Testis (tissue), 3 donors: ENCODE results near the gene TXNDC8. TPM values are rescaled to one million over a fixed set of nuclear protein-coding genes. Genes with fewer than 3 reads are reported as not detected.

Experiments
- DNase-seq: peaks from one replicate; pipeline ENCODE4 v3.0.0-alpha.2; 2019
- H3K27ac ChIP-seq, 2 donors: fragments of 200-600 bp; sonication (generic); one replicate each; pipeline ENCODE4 v1.5.1; 2019
- H3K27me3 ChIP-seq: fragments of 200-600 bp; sonication (generic); one replicate; pipeline ENCODE4 v1.5.1; 2019
- H3K36me3 ChIP-seq: fragments of 200-600 bp; sonication (generic); one replicate; pipeline ENCODE4 v1.5.1; 2017; ENCODE audit warnings: low read depth; ENCODE audit errors: missing control alignments
- H3K4me1 ChIP-seq: fragments of 200-600 bp; sonication (generic); one replicate; pipeline ENCODE4 v1.5.1; 2019
- H3K4me3 ChIP-seq, 2 donors: fragments of 200-600 bp; sonication (generic); one replicate each; pipeline ENCODE4 v1.5.1; 2017 to 2019
- H3K9me3 ChIP-seq: fragments of 200-600 bp; sonication (generic); one replicate; pipeline ENCODE4 v1.5.1; 2017
- POLR2A ChIP-seq: fragments of 450-650 bp; IDR thresholded peaks from one replicate; pipeline ENCODE4 v1.6.1; 2017; ENCODE audit warnings: antibody characterized with exemption, mild to moderate bottlenecking, moderate library complexity
- WGBS, 2 donors: methylation state at CpG; one replicate each; pipeline ENCODE4 v1.1.5; 2018; 5-methylcytosine and 5-hydroxymethylcytosine counted together
- intact Hi-C: fragments of 100-400 bp; cut with DNase I; formaldehyde crosslinking; loops from one replicate; pipeline ENCODE4 v1.15.1; 2023; ENCODE audit warnings: low total_unique reads
- polyA plus RNA-seq: library from polyadenylated mRNA; stranded (reverse); fragments of 350-450 nt; fragmentation: Illumina TruSeq; extraction: RNeasy Lipid Tissue Mini Kit (QIAGEN cat#74804); gene quantifications from one replicate; pipeline ENCODE4 v1.2.3, GENCODE V29; 2014; ENCODE audit warnings: low read depth, low replicate concordance; ENCODE audit not compliant: insufficient read depth
- total RNA-seq, 2 donors: library from RNA; depleted of rRNA; stranded (reverse); fragments of >200 nt; gene quantifications; one replicate each; pipeline ENCODE4 v1.2.3, GENCODE V29; 2016
- TF ChIP-seq, protein P1 (sequence below), 3 experiments: fragments of 450-650 bp in 2 of 3; fragments of 200-600 bp in 1 of 3; sonication (generic) in 1 of 3; IDR thresholded peaks; one replicate each; pipeline ENCODE4 v1.5.1; 2016 to 2019; ENCODE audit warnings: antibody characterized with exemption in 3 of 3, mild to moderate bottlenecking in 2 of 3, moderate library complexity in 1 of 3

Gene TXNDC8
- total and polyA plus RNA-seq, 3 donors from 2014 or later = 3.5 to 17.9 (median 16.7) TPM

DNA sequence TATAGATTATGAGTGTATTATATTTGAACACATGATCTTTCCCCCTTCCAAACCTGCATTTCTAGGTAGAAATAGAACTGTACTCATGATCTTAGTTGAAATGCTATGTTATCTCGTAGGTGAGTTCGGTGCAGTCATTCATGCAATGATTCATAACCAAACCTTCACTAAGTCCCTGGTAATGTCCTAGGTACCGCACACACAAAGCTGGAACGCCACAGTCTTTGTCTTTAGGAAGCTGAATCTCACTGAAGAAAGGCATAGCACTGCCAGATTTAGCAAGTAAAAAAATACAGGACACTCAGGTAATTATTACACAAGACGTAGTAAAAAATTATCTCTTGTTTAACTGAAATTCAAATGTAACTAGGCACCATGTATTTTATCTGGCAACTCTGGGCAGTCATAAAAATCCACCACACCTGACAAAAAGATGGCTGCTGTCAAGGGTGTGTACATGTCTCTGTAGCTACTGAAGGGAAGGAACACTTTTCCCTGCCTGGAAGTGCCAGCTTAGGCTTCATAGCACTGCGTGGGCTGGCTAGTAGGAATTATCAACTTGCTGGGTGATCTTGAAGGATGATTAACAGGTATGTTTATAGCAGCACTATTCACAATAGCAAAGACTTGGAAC, 53.3 kb downstream of the TXNDC8 start:
- no peaks in the 10 kb centered on the region for H3K27me3 ChIP-seq
- 82 to 84% methylated on average over 6 of the region's 6 CpGs for WGBS, 2 donors
- no peaks in the 10 kb centered on the region for H3K9me3 ChIP-seq
- H3K27ac ChIP-seq = no peak overlapping the region
- intact Hi-C loops = no loop called here
- TF ChIP-seq, protein P1, sequence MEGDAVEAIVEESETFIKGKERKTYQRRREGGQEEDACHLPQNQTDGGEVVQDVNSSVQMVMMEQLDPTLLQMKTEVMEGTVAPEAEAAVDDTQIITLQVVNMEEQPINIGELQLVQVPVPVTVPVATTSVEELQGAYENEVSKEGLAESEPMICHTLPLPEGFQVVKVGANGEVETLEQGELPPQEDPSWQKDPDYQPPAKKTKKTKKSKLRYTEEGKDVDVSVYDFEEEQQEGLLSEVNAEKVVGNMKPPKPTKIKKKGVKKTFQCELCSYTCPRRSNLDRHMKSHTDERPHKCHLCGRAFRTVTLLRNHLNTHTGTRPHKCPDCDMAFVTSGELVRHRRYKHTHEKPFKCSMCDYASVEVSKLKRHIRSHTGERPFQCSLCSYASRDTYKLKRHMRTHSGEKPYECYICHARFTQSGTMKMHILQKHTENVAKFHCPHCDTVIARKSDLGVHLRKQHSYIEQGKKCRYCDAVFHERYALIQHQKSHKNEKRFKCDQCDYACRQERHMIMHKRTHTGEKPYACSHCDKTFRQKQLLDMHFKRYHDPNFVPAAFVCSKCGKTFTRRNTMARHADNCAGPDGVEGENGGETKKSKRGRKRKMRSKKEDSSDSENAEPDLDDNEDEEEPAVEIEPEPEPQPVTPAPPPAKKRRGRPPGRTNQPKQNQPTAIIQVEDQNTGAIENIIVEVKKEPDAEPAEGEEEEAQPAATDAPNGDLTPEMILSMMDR (IDR thresholded peaks at IDR 0.05) = no peak
- no peak for TF ChIP-seq POLR2A
- no peak overlapping the region for H3K4me3 ChIP-seq
- H3K36me3 ChIP-seq = no peaks in the 10 kb centered on the region
- H3K4me1 ChIP-seq = no peaks in the 10 kb centered on the region
- DNase-seq = no peak

DNA sequence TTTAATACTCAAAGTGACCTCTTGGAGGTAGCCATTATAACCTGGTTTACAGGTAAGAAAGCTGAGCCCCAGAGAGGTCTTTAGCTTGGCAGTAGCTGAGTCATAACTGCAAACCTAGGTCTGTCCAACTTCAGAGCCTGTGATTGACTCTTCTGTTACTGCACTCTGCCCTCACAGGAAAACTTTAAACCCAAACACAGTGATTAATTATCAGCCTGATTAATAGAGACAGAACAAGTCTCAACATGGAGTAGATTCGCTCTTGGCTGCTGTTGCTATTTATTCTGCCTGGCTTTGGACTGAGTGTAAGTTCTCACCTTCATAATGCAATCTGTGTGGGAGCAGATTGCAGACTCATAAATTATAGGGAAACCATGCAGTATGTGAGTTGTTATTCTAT, 53.9 kb downstream of the TXNDC8 start:
- no peaks in the 10 kb centered on the region for H3K9me3 ChIP-seq
- DNase-seq = no peak
- H3K4me3 ChIP-seq = no peak overlapping the region
- H3K27me3 ChIP-seq = no peaks in the 10 kb centered on the region
- H3K36me3 ChIP-seq = no peaks in the 10 kb centered on the region
- no peaks in the 10 kb centered on the region for H3K4me1 ChIP-seq
- H3K27ac ChIP-seq = no peak overlapping the region
- WGBS, 2 donors = 62 to 73% methylated on average over 1 of the region's 1 CpG
- no peak for TF ChIP-seq POLR2A
- TF ChIP-seq, protein P1 (IDR thresholded peaks at IDR 0.05) = no peak
- intact Hi-C loops = no loop called here

DNA sequence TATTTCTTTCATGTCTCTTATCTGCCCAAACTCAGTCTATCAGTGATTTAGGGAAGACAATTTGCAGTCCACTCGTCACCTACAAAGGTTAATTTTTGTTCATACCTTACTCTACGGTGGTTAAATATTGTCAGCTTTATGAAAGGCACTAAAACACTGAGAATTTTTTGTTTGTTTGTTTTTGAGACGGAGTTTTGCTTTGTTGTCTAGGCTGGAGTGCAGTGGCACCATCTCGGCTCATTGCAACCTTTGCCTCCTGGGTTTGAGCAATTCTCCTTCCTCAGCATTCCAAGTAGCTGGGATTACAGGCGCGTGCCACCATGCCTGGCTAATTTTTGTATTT, 55.0 kb downstream of the TXNDC8 start:
- H3K27me3 ChIP-seq = no peaks in the 10 kb centered on the region
- 92% methylated on average over 6 of the region's 6 CpGs for WGBS, 2 donors
- no peaks in the 10 kb centered on the region for H3K4me1 ChIP-seq
- H3K9me3 ChIP-seq = no peaks in the 10 kb centered on the region
- TF ChIP-seq POLR2A = no peak
- TF ChIP-seq, protein P1 (IDR thresholded peaks at IDR 0.05) = no peak
- H3K4me3 ChIP-seq = no peak overlapping the region
- H3K27ac ChIP-seq = no peak overlapping the region
- intact Hi-C loops = no loop called here
- H3K36me3 ChIP-seq = no peaks in the 10 kb centered on the region
- no peak for DNase-seq

DNA sequence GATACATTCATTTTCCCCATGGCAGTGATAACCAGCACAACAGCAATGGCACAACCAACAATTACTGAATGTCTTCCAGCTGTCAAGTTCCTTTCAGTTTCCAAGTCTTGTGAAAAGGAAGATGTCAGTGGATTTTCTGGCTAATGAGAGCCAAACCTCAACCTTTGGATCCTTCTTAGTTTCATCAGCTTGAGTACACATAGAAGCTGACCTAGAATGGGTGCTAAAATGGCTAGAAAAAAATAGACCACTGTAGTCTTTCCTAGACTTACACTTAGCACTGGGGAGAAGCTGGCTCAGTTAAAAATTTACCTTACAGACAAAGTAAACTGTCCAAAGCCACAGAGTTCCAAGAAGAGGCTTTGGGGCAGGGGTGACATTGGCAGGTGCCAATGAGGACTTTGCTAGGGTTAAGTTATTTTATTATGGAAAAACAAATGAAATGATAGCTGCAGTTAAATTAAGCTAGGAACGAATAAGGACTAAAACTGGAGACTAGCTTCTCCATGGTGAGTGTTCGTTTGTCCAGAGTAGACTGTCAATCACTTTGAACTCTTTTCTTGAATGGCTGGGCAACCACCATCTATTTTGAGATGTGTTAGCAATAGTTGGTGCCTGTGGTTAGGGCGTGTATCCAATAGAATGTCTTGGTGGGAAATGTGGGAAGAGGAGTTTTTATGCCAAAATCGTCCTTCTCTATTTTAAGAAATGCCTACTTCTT, 55.5 kb downstream of the TXNDC8 start:
- no peak for DNase-seq
- no peaks in the 10 kb centered on the region for H3K36me3 ChIP-seq
- no peaks in the 10 kb centered on the region for H3K9me3 ChIP-seq
- WGBS, 2 donors = 77% methylated on average over 4 of the region's 4 CpGs
- intact Hi-C loops = no loop called here
- H3K4me3 ChIP-seq = no peak overlapping the region
- TF ChIP-seq POLR2A = no peak
- TF ChIP-seq, protein P1 (IDR thresholded peaks at IDR 0.05) = no peak
- H3K4me1 ChIP-seq = no peaks in the 10 kb centered on the region
- H3K27ac ChIP-seq = no peak overlapping the region
- no peaks in the 10 kb centered on the region for H3K27me3 ChIP-seq
